M059J (cell line): ENCODE measurements around the gene APOBEC2. TPM values are rescaled to one million over a fixed set of nuclear protein-coding genes. Genes with fewer than 3 reads are reported as not detected.
"Not testable (repeated sequence)": the region's sequence is repeated elsewhere in the genome, so short reads cannot be mapped to it uniquely, and the experiment has no call there.

Experiments used
- DNase-seq: peaks from one replicate; pipeline ENCODE4 v3.0.0-alpha.2; 2012; ENCODE audit warnings: low read depth
- total RNA-seq: library from RNA; depleted of rRNA; stranded (reverse); fragments of >200 nt; shearing (Covaris generic); gene quantifications from 2 replicates; pipeline ENCODE4 v1.2.3, GENCODE V29; 2014; rRNA removed

APOBEC2 gene
- total RNA-seq = not detected in 2 replicates

DNA sequence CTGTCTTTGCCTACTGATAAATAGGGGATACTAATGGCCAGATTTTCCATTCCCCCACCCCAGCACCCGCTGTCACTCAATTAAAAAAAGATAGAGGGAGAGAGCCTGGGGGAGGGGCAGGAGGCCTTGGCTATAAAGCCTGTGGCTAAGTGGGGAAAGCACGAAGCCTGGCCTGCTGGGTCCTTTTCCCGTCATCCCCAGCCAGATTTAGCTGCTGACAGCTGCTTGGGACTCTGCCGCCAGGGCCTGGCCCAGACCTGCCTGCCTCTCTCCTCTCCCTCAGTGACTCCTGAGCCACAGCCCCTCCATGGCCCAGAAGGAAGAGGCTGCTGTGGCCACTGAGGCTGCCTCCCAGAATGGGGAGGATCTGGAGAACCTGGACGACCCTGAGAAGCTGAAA is at the start of gene APOBEC2:
Gene APOBEC2 (plus strand): TSS at position 162 of the 400 bp plus-strand sequence. CDS start 146 bp downstream, at position 308.
- DNase-seq = no peak

DNA sequence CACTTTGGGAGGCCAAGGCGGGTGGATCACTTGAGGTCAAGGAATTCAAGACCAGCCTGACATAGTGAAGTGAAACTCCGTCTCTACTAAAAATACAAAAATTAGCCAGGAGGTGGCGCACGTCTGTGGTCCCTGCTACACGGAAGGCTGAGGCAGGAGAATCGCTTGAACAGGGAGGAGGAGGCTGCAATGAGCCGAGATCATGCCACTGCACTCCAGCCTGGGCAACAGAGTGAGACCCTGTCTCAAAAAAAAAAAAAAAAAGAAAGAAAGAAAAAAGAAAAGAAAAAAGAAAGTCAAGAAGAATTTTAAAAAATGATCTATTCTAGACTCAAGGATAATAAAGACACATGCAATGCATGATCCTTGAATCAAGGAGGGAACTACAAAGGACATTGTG is 46.8 kb upstream of the APOBEC2 start:
- DNase-seq = peak; percentile 70

DNA sequence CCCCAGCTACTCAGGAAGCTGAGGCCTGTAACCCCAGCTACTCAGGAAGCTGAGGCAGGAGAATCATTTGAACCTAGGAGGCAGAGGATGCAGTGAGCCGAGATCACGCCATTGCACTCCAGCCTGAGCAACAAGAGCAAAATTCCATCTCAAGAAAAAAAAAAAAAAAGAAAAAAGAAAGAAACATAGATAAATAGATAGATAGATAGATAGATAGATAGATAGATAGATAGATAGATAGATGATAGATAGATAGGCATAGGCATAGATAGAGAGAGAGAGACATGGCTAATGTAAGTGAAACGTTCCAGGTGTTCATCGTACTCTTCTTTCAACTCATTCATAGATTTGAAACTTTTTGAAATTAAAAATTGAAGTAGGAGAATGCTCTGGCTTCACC is 46.0 kb upstream of the APOBEC2 start:
- DNase-seq = not testable (repeated sequence)

DNA sequence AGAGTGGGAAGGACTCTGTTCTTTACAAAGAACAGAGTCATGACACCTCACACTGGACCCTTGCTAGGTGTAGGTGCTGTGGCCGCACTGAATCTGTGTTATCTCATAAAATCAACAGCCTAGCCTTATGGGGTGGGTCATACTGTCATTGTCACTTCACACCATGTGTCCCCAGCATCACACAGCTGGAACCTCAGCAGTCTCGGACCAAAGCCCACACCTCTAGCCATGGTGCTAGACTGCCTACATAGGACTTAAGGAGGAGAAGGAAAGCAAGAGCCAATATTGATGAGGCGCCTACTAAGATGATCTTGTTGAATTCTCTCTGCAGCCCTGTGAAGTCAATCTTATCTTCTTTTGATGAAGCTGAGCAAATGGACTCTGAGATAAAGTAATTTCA is 45.0 kb upstream of the APOBEC2 start:
- no peak for DNase-seq

DNA sequence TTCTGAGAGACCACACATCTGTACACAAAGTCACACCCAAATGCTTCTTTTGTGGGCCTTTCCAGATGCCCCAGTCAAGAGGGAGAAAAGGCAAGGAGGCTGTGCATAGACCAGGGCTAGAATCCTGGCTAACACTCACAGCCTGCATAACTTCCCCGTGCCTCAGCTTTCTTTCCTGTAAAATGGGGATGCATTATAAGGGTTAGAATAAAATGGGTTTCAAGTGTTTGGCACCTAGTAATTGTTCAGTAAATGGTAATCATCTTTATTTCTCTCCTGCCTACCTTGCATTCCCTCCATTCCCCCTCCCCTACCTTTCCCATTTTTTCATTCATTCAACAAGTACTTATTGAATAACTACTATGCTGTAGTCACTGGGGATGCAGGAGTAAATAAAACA is 43.3 kb upstream of the APOBEC2 start:
- no peak for DNase-seq

DNA sequence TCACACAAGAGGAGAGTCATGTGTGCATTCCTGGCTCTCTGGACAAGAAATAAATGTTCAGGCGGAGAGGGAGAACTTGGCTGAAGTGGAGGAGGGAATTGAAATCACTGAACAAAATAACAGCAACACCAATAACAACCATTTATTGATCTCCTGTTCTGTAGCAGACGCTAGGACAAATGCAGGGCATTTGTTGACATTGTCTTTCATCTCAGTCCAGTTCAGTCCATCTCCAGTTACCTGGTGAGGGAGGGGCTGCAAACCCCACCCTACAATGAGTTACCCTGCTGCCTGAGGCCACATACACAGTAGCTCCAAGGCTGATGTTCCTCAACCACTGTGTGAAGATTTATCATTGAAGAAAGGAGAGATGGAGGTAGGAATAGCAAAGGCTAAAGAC is 41.3 kb upstream of the APOBEC2 start:
- no peak for DNase-seq

DNA sequence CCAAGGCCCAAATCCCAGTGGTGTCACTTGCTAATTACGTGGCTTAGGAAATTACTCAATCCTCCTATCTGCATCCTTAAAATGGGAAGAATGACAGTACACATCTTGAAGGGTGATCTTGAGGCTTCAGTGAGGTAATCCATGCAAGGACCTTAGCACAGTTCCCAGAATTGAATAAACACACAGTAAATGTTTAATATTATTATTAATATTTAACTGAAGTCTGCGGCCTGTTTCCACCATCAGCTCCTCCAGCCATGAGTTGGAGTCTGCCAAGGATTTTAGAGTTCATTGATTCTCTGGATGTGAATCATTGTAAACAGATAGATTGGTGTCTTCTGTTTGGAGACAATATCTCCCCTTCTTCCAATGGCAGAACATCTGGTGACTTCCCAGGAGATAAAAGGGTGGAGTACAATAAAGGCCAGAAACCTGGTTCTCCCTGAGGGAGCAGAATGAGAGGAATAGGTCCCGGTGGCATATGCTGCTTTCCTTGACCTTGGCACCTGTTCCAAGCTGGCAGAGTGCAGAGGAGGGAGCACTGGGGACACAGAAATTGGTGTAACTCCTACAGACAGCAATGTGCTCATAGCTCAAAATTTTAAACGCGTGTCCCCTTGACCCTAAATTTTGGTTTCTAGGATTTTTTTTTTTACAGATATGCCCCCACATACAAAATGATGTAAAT is 39.4 kb upstream of the APOBEC2 start:
- DNase-seq = no peak

DNA sequence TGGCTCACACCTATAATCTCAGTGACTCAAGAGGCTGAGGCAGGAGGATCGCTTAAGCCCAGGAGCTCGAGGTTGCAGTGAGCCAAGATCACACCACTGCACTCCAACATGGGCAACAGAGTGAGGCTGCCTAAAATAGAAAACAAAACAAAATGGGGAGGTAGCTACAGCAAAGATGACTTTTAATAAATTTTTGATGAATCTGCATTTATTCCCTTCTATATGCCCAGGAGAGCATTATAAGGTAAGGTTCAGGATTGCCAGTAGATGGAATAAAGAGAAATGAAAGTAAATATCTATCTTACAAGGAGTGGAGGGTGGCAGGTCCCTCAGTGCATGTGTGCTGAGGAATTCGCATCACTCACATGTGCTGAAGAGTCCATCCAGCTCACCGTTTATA is 38.2 kb upstream of the APOBEC2 start:
- no peak for DNase-seq

DNA sequence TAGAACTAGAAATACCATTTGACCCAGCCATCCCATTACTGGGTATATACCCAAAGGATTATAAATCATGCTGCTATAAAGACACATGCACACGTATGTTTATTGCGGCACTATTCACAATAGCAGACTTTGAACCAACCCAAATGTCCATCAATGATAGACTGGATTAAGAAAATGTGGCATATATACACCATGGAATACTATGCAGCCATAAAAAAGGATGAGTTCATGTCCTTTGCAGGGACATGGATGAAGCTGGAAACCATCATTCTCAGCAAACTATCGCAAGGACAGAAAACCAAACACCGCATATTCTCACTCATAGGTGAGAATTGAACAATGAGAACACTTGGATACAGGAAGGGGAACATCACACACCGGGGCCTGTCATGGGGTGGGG is 37.1 kb upstream of the APOBEC2 start:
- not testable (repeated sequence) for DNase-seq

DNA sequence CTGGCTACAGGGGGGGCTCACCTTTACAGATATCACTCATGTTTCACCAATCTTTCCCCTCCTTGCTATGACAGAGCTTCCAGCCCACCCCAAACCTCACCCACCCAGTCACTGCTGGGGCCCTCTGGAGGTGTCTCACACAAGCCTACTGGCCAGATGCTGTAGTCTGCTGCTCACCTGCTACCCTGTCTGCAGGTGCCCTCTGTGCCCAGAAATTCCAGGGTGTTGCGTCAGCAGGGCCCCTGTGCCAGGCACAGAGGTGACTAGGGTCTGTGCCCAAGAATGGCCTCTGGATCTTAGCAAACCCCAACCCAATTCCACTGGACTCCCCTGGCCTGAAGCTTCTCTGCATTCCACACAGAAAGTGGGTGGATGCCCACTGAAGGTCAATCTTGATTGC is 35.3 kb upstream of the APOBEC2 start:
- no peak for DNase-seq

DNA sequence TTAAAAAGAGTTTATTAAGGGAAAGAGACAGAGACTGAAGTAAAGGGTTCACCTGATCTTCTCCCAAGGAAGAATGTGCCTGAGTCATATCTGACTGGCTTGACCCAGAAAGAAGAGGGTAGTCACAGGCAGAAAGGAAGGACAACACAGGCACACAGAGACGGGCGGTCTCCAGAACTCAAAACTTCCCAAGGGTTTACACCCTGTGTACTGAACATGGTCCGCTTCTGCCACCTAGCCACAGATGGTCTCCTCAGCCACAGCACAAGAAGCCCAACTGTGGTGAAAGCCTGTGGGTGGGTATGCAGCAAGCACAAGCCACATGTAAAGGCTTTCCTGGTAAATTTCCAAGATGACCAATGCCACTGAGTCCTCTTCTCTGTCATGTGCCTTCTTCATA is 31.2 kb upstream of the APOBEC2 start:
- peak; percentile 96 for DNase-seq

DNA sequence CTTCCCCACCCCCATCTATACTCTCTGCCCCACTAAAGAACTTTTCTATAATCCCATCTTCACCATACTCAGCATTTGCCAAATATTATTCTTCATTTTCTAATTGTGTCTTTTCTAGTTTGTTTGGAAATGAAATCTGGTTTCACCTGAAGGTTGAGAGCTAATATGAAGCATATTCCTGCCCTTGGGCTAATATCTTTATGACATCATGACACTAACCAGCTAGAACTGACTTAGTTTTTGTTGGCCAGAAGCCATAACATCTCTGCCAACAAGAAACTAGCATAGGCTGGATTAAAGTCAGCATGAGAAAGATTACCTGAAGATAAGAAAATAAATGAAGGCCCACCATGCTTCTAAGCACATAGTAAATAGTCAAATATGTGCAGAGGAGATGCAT is 30.7 kb upstream of the APOBEC2 start:
- peak; percentile 86 for DNase-seq

DNA sequence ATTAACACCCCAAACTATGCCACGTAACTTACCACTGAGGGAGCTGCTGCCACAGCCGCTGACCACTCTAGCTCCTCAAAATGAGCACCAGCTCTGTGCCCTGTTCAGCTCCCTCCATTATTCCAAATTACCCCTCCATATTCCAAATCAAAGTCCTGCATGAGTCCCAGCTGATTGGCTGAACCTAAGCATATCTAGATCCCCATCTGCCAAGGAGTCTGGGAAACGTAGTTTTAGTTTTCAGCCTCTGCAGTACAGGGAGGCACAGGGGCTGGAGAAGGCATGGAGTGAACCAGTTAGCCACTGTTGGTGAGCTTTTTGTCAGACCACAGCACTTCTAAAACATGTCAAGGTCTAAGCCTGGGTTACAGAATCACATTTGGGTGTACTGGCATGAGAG is 29.9 kb upstream of the APOBEC2 start:
- peak; percentile 51 for DNase-seq

DNA sequence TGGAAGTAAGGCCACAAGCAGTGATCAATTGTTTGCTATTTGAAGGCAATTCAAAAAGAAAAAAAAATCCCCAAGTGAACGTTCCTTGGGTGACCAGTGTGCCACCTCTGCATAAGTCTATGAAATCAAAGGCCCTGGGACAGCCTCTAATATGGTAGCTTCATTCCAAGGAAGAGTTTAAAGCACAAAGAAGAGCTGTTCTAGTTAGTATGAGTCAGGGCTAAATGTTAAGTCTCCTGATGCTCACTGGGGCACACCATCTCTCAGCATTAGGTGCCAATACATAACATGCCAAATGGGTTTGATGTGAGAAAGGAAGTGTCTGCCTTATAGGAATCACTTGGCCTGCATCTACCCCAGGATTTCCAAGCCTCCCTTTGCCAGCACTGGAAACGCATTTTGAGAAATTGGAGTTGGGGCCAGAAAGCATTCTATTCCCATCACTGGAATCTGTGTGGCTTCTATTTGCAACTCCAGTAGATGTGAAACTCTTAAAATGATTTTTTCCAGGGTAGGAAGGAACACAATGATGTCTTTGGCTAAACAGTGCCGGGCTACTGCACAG is 27.0 kb upstream of the APOBEC2 start:
- peak; percentile 18 for DNase-seq

DNA sequence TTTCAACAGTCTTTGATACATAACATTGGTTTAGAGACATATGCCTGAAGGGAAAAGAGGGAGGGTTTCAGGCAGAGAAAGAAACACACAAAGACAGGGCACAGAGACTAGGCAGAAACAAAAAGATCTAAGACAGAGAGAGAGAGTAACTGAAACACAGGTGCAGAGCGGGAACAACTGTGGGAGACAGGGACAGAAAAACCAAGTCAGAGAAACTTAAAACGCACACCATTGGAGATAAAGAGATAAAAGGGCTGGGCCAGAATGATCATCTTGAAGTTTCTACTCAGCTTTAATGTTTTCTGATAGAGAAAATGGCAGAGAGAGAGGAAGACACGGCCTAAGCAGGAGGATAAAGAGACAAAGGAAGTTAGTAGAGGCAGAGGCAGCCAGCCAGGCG is 25.8 kb upstream of the APOBEC2 start:
- peak; percentile 13 for DNase-seq

DNA sequence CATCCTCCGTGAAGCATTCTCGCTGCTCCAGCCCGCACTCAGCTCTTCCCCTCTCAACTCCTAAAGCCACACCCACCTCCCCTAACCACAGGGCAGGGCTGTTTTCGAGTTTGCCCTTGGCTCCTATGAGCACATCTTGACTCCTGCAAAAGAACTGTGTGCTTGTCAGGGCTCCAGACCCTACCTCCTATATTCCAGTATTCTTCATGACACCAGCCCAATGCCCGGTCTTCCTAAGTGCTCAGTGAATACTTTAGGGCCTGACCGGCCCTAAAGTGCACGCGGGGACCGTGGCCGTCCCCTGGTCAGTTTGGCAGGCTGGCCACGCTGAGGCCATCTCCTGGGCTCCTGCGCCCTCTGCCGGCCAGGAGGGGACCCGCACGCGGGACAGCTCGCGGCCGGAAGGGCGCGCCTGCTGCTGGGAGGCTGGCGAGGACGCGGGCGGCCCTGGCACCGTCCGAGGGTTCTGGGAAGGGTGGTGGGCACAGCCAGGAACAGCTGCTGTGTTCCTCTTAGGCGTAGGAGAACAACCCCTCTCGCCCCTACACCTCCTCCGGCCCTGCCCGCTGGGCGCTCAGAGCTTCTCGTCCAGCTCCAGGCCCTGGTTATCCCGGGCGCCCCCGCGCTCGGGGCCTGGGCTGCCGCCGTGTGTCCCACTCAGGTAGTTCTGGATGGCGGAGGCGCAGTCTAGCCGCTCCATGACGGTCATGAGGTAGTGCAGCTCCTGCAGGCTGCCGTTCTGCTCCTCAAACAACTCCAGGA is 25.0 kb upstream of the APOBEC2 start:
- DNase-seq = peak; percentile 86

DNA sequence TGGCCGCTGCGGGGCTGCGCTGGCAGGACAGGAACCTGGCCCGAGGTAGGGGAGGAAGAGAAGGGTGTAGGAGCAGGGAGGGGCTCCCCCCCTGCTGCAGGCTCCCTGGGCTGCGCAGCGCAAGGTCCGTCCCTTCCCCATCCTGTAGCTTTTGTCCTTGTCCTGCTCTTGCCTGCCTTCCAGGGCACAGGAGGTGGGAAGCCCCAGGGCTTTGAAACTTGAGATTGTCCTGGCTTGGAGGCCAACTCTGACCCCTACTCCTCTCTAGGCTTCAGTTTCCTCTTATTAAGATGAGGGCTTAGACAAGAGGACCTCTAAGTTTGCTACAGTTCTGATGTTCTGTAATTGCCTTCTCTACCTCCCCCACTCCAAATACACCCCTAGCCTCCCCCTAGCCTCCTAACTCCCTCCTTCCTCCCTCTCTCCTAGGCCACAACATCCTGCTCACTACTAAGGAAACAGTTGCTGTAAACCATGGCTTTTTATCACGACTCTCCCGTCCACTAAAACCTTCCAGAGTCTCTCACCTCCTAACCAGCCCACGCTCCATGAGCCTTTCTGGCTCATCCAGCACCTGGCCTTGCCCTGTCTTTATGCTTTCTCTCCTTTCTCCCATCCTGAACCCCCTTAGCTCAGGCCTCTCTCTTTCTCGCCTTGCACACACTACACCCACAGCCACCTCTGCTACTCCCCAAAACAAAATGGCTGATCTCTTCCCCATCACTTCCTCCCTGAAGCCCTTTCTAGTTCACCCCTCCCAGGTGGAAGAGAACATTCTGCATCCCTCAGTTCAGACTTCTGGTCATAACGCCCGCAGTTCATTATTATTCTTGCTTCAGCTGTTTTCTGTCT is 24.2 kb upstream of the APOBEC2 start:
- DNase-seq = peak; percentile 63

DNA sequence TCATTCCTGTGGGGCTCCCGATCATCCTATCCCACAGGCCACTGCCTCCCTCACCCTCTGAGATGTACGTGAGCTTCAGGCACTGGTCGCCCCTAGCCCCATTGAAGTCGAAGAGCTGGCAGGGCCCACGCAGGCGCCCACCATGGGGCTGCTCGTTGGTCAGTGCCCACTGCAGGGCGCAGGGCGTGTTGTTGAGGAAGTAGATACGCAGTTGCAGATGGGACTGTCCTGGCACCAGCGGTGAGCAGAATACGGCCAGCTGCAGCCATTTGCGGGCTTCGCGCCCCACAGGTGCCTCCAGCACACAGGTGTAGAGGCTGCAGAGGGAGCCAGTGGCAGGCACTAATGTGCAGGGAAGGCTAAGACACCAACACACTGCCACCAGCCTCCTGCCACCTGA is 20.2 kb upstream of the APOBEC2 start:
- no peak for DNase-seq

DNA sequence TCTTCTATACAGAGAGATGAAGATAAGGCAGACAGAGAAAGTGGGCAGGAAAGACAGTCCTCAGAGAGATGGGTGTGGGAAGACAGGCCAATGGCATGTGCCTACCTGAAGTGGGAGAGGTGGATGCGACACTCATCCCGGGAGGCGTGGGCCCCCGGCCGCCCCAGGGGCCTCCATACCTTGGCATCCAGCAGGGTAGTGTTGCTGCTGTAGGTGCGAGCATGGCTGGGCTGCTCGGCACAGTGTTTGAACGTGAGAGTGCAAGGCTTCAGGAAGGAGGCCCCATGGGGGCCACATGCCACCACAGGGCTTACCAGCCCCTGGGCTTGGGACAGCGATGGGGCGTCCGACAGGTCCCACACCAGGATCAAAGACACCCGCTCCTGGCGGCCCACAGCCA is 19.2 kb upstream of the APOBEC2 start:
- no peak for DNase-seq

DNA sequence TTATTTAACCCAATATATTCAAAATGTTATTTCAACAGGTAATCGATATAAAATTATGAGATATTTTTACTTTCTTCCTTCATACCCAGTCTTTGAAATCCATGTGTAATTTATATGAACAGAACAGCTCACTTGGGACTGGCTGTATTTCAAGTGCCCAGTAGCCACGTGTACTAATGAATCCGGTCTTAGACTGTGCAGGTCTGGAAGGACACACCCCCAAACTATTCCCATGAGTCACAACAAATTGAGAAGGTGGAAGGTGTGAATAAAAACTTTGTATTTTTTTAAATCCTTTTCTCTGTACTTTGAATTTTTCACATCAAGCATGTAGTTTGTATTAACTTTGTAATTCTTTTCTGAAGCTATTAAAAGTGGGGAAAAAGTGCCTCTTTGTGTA is 16.8 kb upstream of the APOBEC2 start:
- DNase-seq = peak; percentile 76

DNA sequence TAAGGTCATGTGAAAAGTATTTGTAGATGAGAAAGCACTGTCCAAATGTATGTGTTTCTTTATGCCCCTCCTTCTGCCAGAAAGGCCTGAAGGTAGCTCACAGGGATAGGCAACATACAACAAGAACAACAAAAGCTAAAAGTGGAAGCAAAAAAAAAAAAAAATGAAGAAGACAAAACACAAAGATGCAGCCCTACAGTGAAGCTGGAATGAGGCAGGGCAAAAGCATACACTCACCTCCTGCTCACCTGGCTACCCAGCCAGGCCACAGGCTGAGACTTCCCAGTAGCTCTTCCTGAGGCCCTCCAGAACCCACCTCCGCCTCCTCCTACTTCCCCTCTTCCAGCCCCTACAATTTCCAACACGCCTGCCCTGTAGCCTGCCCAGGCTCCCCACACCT is 16.4 kb upstream of the APOBEC2 start:
- no peak for DNase-seq
